ENCODE measurements around the gene GIPC3.
A peak's percentile ranks its signal among the peaks of the same experiment; 100 is the strongest.
"Not testable (repeated sequence)": the region's sequence is repeated elsewhere in the genome, so short reads cannot be mapped to it uniquely, and the experiment has no call there.

The GIPC3 gene

GRCh38 chr19:3618811-3619630, 33.7 kb downstream of the GIPC3 start:
- DNase-seq (ENCODE audit: low spot score), result no peak

- no peak for DNase-seq (ENCODE audit: low spot score)
These were observed 34.3 kb downstream of the GIPC3 start for GRCh38 chr19:3619631-3620012.

GRCh38 chr19:3620145-3620816, 35.0 kb downstream of the GIPC3 start:
- DNase-seq (ENCODE audit: low spot score), result no peak

- DNase-seq (ENCODE audit: low spot score), result no peak
These were observed 35.7 kb downstream of the GIPC3 start for GRCh38 chr19:3620817-3621547.

- DNase-seq (ENCODE audit: low spot score), result no peak
These were observed 36.4 kb downstream of the GIPC3 start for GRCh38 chr19:3621689-3622088.

GRCh38 chr19:3622224-3622623, 36.9 kb downstream of the GIPC3 start:
- DNase-seq (ENCODE audit: low spot score), result no peak

DNA sequence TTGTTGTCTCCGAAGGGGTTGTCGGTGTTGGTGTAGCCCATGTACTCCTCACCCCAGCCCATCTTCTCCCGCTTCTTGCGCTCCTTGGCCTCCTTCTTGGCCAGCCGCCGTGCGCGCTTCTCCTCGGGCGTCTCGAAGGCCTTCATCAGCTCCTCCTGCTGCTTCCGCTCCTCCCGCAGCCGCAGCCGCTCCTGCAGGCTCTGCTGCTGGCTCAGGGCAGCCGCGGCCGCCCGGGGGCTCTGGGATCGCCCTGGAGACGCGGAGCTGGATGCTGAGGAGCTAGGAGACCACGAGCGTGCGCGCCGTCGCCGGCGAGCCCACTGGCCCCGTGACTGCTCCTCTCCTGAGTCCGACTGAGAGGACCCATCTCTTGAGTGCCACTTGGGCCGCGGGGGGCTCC, 38.4 kb downstream of the GIPC3 start:
- DNase-seq (ENCODE audit: low spot score), result no peak

DNA sequence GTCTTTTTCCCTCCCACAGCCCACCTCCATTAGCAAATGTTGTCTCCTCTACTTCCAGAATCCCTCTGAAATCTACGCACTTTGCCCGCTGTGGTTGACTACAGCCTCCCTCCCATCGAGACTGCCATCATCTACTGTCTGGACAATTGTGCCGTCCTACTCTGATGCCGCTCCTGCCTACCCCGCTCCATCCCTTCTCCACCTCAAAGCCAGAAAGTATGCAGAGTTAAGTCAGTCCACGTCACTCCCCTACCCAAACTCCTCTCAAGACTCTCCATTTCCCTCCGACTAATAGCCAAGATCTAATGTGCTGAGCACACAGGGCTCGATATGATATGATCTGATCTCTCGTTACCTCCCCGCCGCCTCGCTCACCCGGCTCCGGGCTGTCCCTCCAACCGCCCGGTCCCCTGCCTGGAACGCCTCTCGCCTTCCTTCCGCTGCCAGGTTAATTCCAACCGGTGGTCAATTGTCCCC, 40.8 kb downstream of the GIPC3 start:
- DNase-seq (ENCODE audit: low spot score), result no peak

GRCh38 chr19:3626473-3627350, 41.4 kb downstream of the GIPC3 start, which contains the start of gene CACTIN:
CACTIN (minus strand) TSS chr19:3626790; CDS start chr19:3626762, 28 bp downstream.
- peak; percentile 98 for DNase-seq (ENCODE audit: low spot score)

DNA sequence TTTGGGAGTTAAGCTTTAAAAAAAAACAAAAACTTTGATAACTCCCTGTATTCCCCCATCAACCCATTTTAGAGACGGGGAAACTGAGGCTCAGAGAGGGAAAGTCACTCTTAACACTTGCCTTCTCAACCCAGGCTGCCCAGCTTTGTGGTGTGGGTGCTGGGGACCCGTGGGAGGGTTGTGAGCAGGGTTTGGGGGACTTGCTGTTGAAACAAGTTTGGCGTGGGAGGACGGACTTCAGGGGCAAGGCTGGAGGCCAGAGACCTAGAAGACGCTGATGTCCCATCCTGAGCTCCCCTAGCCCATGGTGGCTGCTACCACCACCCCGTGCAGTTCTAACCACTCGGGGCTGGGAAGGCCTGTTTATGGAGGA, 42.1 kb downstream of the GIPC3 start:
- DNase-seq (ENCODE audit: low spot score), result no peak

GRCh38 chr19:3628766-3629165, 43.5 kb downstream of the GIPC3 start:
- not testable (repeated sequence) for DNase-seq (ENCODE audit: low spot score)

- no peak for DNase-seq (ENCODE audit: low spot score)
These were observed 46.0 kb downstream of the GIPC3 start for GRCh38 chr19:3631053-3631861.

DNA sequence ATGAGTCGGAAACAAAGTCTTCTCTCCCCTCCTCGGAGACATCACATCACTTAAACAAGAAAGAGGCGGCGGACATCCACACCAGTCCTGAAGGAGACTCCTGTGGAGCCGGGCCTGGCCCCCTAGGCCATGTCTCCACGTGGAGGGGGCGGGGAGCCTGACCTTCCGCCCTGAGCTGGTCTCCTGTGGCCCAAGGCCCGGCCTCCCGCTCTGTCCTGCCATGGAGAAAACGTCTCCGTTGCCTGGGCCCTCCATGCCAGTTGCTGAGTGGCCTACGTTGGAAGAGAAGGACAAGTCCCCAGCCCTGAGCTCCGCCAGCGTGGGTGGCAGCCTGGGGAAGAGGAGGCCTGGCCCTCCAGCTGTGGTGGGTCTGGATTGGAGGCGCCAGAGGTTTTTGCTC, 46.8 kb downstream of the GIPC3 start:
- no peak for DNase-seq (ENCODE audit: low spot score)

DNA sequence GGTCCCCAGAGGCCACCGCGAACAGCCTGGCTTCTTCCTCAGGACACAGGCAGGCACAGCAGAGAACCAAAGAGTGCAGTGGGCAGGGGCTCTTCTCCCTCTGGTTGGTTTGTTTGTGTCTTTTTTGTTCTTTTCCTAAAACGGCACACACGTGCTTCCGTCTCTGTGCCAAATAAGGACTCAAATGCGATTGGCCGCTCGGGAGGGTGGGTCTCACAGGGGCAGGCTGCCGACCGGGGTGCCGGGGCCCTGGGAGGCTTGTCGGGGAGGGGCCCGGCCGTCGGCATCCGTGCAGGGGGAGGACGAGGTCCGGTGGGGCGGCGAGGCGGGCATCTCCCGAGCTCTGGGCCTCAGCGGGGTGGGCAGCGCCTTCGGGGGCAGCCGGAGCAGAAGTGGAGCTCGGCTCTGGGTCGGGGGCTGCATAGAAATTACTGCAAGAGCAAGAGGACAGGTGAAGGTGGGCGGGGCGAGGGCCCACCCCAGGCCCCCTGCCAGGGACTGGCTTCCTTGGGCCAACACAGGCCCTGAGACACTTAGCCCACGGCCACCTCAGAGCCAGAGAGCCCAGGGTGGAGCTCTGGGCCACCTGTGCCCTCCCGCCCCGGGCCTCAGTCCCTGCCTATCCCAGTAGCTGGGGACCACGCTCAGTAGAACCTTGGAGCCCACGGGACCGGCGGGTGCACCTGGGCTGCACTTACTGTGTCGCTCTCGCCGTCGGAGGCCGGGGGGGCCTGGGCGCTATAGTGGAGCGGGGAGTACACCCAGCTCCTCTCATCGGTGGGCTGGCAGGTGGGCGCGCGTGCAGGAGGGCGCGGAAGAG, 47.7 kb downstream of the GIPC3 start:
- DNase-seq (ENCODE audit: low spot score), result no peak

DNA sequence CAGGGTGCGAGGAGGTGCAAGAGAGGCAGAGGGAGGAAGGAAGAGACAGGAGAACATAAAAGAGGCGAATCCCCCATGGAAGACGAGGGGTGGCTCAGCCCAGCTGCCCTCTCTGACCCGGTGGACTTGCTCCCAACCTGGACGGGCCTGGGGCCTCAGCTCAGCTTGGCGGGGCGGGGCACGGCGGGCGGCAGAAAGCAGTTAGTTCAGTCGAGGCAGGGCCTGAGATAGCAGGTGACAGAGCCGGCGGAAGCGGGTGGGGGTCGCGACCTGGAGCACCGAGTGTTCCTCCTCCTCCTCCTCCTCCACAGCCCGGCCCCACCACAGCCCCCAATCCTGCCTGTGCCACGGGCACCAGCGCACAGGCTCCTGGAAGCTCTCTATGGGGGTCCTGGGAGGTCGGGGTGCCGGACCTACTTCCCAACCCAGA, 48.3 kb downstream of the GIPC3 start:
- no peak for DNase-seq (ENCODE audit: low spot score)

DNA sequence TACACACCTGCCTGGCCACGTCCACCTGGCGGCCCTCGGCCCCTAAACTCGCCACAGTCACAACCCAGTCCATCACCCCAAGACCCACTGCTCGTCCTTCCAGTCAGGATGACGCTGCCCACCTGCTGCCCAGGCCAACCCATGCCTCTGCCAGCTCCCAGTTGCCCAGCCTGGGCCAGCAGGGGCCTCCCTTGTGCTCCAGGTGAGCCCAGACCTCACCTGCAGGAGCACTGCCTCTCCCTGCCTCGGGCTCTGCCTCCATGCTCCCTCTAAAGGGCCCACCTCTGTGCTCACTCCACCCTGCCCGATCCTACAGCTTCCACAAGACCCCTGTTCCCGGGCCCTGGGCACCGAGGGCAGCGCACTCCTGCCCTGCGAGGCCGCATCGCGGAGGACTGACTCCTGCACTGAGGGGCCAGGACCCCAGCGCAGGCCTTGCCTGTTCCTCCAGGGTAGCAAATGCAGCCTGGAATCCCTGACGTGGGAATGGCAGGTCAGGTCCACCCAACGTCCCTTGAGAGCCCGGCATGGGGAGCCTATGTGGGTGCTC, 49.3 kb downstream of the GIPC3 start:
- no peak for DNase-seq (ENCODE audit: low spot score)

DNA sequence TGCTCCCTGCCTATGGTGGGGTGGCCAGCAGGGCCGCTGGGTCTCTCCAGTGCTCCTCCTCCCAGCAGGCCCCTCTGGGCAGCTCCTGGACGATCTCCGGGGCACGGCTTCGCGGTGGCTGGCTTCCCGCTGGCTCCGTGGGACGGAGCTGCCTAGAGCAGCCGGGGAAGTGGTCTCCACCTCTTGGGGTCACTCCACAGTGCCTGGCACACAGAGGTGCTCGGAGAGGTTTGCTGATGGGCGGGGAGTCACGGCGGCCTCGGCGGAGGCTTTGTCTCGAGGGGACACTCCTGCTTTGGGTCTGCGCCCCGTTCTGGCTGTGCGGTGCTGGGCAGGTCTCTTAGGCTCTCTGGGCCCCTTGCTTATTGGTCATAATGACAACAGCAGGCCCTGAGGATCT, 51.2 kb downstream of the GIPC3 start:
- no peak for DNase-seq (ENCODE audit: low spot score)

GRCh38 chr19:3636962-3637361, 51.7 kb downstream of the GIPC3 start:
- DNase-seq (ENCODE audit: low spot score), result no peak

- DNase-seq (ENCODE audit: low spot score), result no peak
These were observed 52.3 kb downstream of the GIPC3 start for GRCh38 chr19:3637621-3638020.
